ENCODE data around the gene SFT2D3.
"Not testable (repeated sequence)": the region's sequence is repeated elsewhere in the genome, so short reads cannot be mapped to it uniquely, and the experiment has no call there.

SFT2D3 gene

DNA sequence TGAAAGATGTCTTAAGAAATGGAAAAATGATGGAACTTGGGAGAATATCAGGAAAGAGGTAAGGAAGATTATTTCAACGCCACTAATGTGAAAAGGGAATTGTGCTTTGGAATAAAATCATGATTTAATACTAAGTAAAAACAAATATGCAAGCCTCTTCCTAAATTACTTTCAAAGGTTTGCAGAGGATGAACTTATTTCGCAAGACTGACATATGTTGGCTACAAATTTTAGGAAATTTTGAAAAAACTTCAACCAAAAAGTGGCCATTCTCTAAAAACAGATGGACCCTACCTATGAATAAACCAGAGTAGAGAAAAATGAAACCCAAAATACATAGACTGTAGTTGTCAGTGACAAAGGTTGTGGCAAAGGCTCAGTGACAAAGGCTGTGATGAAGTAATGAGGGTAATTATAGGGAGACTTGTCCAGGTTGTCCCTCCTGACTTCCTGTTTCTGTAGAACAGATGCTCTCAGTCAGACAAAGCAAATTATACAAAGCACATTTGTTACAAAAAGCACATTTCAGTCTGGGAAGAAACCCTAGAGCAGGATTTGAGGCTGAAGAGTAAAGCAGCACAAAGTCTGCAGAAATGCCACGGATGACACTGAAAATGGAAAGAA, 39.5 kb downstream of the SFT2D3 start:
- no peak for DNase-seq

DNA sequence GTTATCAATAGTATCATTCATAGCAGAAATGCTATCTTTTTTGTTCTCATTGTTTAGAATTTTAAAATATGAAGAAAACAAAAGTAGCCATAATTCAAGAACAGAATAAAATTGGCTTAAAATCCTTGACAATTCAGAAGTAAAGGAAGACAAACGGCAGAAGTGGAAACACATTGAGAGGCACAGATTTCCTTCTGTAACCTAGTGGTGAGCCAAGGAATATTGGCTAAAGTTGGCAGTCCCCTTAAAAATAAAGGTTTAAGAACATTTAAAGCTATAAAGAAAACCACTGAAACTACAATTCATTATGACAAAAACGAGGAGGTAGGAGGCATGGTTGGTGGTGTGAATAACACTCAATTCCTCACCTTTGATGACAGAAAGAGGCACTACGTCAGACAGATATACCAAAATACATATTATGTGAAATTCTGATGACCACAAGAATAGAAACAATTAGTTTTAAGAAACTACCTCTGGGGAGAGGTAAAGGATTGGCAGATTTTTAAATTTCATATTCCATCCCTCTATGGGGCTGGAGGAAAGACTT, 42.3 kb downstream of the SFT2D3 start:
- no peak for DNase-seq

DNA sequence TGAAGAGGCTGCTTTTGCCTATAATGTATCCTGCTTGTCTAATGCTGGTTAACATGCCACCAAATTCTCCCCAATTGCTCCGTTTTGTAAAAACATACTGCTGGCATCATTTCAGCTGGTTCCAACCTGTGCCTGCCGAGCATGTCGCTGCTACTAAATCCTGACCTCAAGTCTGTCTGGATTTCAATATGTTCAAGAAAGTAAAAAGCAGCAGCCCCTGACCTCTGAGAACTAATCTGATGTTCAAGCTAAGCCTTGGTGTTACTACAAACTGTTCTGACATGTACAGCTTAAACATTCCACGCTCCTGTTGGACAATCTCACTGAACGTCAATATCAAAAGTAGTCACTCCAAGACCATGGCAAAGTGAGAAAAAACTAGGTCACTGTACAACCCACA, 46.3 kb downstream of the SFT2D3 start:
- no peak for DNase-seq

DNA sequence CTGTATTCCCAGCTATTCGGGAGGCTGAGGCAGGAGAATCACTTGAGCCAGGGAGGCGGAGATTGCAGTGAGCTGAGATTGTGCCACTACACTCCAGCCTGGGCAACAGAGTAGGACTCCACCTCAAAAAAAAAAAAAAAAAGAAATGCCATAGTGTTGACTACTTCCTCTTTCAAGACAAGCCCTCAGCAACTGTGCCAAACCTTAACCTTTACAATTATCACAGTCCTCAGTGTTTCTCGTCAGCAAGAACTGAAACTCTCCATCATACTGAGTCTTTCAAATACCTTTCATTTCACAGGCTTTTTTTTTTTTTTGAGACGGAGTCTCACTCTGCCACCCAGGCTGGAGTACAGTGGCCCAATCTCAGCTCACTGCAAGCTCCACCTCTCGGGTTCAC, 48.2 kb downstream of the SFT2D3 start:
- not testable (repeated sequence) for DNase-seq

DNA sequence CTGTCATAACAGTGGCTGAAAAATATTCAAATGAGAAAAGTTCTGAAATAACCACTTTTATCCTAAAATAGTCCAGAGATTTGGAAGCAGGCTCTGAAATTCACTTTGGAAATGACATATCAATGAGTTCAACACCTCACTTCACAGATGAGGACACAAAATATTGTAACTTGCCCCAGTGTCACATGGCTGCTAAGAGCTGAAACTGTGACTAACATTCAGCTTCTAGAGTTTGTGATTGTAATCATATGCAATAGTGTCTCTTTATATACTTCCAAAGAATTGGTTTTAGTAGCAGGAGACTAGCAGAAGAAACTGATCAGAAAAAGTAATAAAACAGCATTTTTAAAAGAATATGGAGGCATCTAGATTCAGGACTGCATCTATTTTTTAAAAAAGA, 52.1 kb downstream of the SFT2D3 start:
- no peak for DNase-seq

DNA sequence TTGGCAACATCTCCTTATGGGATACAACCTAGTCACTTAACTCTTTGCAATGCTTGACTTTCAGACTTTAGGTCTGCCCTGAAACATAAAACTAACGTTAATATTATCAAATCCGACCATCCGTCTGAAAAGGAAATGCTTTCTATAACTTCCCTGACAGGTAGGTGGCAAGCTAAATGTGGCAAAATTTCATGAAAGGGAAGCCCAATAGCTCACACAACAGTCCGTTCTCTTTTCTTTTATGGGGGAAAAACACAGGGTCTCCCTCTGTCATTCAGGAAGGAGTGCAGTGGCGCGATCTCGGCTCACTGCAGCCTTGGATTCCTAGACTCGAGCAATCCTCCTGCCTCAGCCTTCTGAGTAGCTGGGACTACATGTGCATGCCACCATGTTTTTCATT, 52.9 kb downstream of the SFT2D3 start:
- no peak for DNase-seq

All from right kidney (tissue), 1 donor.